Right cardiac atrium (tissue), 5 donors: Measurements from ENCODE around the gene AFAP1. TPM values are rescaled to one million over a fixed set of nuclear protein-coding genes. Genes with fewer than 3 reads are reported as not detected.

Experiments
- ATAC-seq, 2 donors: fragments of 200-7000 bp; cut with Tn5 transposase; one replicate each; pipeline versions ENCODE4 v1.8.0 to v1.9.1; 2020; ENCODE audit warnings: moderate library complexity in 2 of 2, mild to moderate bottlenecking in 1 of 2
- DNase-seq, 3 donors: peaks; one replicate each; pipeline ENCODE4 v3.0.0-alpha.2; 2020
- H3K27ac ChIP-seq: one replicate; pipeline ENCODE4 v1.5.1; 2013; ENCODE audit warnings: mild to moderate bottlenecking, low read length, control low read depth, moderate library complexity
- H3K27me3 ChIP-seq: one replicate; pipeline ENCODE4 v1.6.1; 2013; ENCODE audit not compliant: control insufficient read depth, insufficient read depth
- H3K4me1 ChIP-seq: one replicate; pipeline ENCODE4 v1.6.1; 2013; ENCODE audit warnings: low read length; ENCODE audit not compliant: control insufficient read depth, insufficient read depth
- H3K4me3 ChIP-seq: one replicate; pipeline ENCODE4 v1.5.1; 2013; ENCODE audit warnings: low read length, control low read depth
- H3K9me3 ChIP-seq: one replicate; pipeline ENCODE4 v1.6.1; 2013; ENCODE audit warnings: low read length; ENCODE audit not compliant: control insufficient read depth
- WGBS: extraction: QIAGEN DNeasy Blood & Tissue Kit; methylation state at CpG from one replicate; pipeline ENCODE4 v1.1.7; 2013; 5-methylcytosine and 5-hydroxymethylcytosine counted together
- intact Hi-C, 4 donors: fragments of 100-400 bp; cut with DNase I; formaldehyde crosslinking; loops; one replicate each; pipeline versions ENCODE4 v1.11.0 to v1.14.0; 2022 to 2023
- polyA plus RNA-seq: library from polyadenylated mRNA; stranded (reverse); fragments of 200-250 nt; gene quantifications from one replicate; pipeline ENCODE4 v1.2.3, GENCODE V29; 2013
- total RNA-seq, 4 donors: library from RNA; stranded (reverse); fragmentation: NEBNext Ultra II Directional; extraction: Animal tissue kit (Norgen Biotek cat#: 25700); gene quantifications; one replicate each; pipeline ENCODE4 v1.2.1, GENCODE V29; 2021
- donor health status: healthy with polysubstance abuse.
- donor health status: DM: no; HTN: yes; CAD: no.
- donor health status: DM: no; HTN: no; CAD: no.
- donor health status: DM: no; HTN: yes; CAD: no; lungs with severe emphysema.
- donor health status: DM: yes; HTN: yes; CAD: no.

AFAP1 gene
- total and polyA plus RNA-seq, 5 donors: 7.8 to 43.6 (median 25.4) TPM

- H3K9me3 ChIP-seq: no peaks in the 10 kb centered on the region
- 92% methylated on average over 37 of the region's 37 CpGs for WGBS
- peak in 1 of 3 donors; percentile 43 for DNase-seq
- no peaks in the 10 kb centered on the region for H3K27me3 ChIP-seq
- H3K4me3 ChIP-seq: no peak overlapping the region
- ATAC-seq: no peak
- no peak overlapping the region for H3K27ac ChIP-seq
- H3K4me1 ChIP-seq: no peaks in the 10 kb centered on the region
- intact Hi-C loops: no loop called here
These were observed 200.4 kb downstream of the AFAP1 start for GRCh38 chr4:7739077-7739917.

- intact Hi-C loops: no loop called here
- Histone ChIP-seq H3K27me3 (no peaks in the 10 kb centered on the region), H3K9me3 (no peaks in the 10 kb centered on the region), H3K4me1 (no peaks in the 10 kb centered on the region), H3K4me3 (no peak overlapping the region), H3K27ac (no peak overlapping the region)
- no peak for ATAC-seq
- DNase-seq: peak in 1 of 3 donors; percentile 22
- 93% methylated on average over 32 of the region's 32 CpGs for WGBS
These were observed 201.1 kb downstream of the AFAP1 start for GRCh38 chr4:7738458-7739076.

- Histone ChIP-seq H3K9me3 (no peaks in the 10 kb centered on the region), H3K27me3 (no peaks in the 10 kb centered on the region), H3K27ac (no peak overlapping the region), H3K4me3 (no peak overlapping the region), H3K4me1 (no peaks in the 10 kb centered on the region)
- intact Hi-C loops: no loop called here
- WGBS: 89% methylated on average over 19 of the region's 19 CpGs
- ATAC-seq: no peak
- peak in 2 of 3 donors; percentile 29 to 41 for DNase-seq
These were observed 201.8 kb downstream of the AFAP1 start for GRCh38 chr4:7737752-7738457.

- Histone ChIP-seq H3K4me1 (no peaks in the 10 kb centered on the region), H3K27me3 (no peaks in the 10 kb centered on the region), H3K9me3 (no peaks in the 10 kb centered on the region), H3K4me3 (no peak overlapping the region), H3K27ac (no peak overlapping the region)
- DNase-seq (peak in 1 of 3 donors; percentile 41), ATAC-seq (no peak)
- WGBS: 76% methylated on average over 14 of the region's 14 CpGs
- intact Hi-C loops: no loop called here
These were observed 202.4 kb downstream of the AFAP1 start for GRCh38 chr4:7737268-7737645.

GRCh38 chr4:7736436-7737267, 203.0 kb downstream of the AFAP1 start:
- H3K4me3 ChIP-seq: no peak overlapping the region
- ATAC-seq: no peak
- WGBS: 75% methylated on average over 31 of the region's 31 CpGs
- intact Hi-C loops: no loop called here
- no peak overlapping the region for H3K27ac ChIP-seq
- no peaks in the 10 kb centered on the region for H3K9me3 ChIP-seq
- no peaks in the 10 kb centered on the region for H3K4me1 ChIP-seq
- DNase-seq: peak in 1 of 3 donors; percentile 59
- no peaks in the 10 kb centered on the region for H3K27me3 ChIP-seq

- Histone ChIP-seq H3K4me1 (no peaks in the 10 kb centered on the region), H3K27ac (no peak overlapping the region), H3K9me3 (no peaks in the 10 kb centered on the region), H3K4me3 (no peak overlapping the region), H3K27me3 (no peaks in the 10 kb centered on the region)
- DNase-seq (peak in 1 of 3 donors; percentile 24), ATAC-seq (no peak)
- WGBS: 87% methylated on average over 8 of the region's 8 CpGs
- intact Hi-C loops: no loop called here
These were observed 203.7 kb downstream of the AFAP1 start for GRCh38 chr4:7735961-7736360.

- intact Hi-C loops: no loop called here
- Histone ChIP-seq H3K4me3 (no peak overlapping the region), H3K9me3 (no peaks in the 10 kb centered on the region), H3K4me1 (no peaks in the 10 kb centered on the region), H3K27ac (no peak overlapping the region), H3K27me3 (no peaks in the 10 kb centered on the region)
- 96% methylated on average over 5 of the region's 5 CpGs for WGBS
- ATAC-seq: no peak
- no peak for DNase-seq
These were observed 204.3 kb downstream of the AFAP1 start for GRCh38 chr4:7735395-7735794.

GRCh38 chr4:7734651-7735260, 204.9 kb downstream of the AFAP1 start:
- intact Hi-C loops: no loop called here
- 61% methylated on average over 20 of the region's 20 CpGs for WGBS
- Histone ChIP-seq H3K4me3 (no peak overlapping the region), H3K9me3 (no peaks in the 10 kb centered on the region), H3K4me1 (no peaks in the 10 kb centered on the region), H3K27me3 (no peaks in the 10 kb centered on the region), H3K27ac (no peak overlapping the region)
- ATAC-seq: peak in 1 of 2 donors; percentile 21
- DNase-seq: peak in 1 of 3 donors; percentile 48

GRCh38 chr4:7733801-7734650, 205.6 kb downstream of the AFAP1 start:
- Histone ChIP-seq H3K27me3 (no peaks in the 10 kb centered on the region), H3K4me3 (no peak overlapping the region), H3K9me3 (no peaks in the 10 kb centered on the region), H3K4me1 (no peaks in the 10 kb centered on the region), H3K27ac (no peak overlapping the region)
- intact Hi-C loops: no loop called here
- WGBS: 66% methylated on average over 26 of the region's 26 CpGs
- ATAC-seq: no peak
- peak in 1 of 3 donors; percentile 30 for DNase-seq
